Measurements from ENCODE around the gene KLRC1.
"Not testable (repeated sequence)": the region's sequence is repeated elsewhere in the genome, so short reads cannot be mapped to it uniquely, and the experiment has no call there.

KLRC1 gene

GRCh38 chr12:10425938-10426337 lies 27.2 kb downstream of the KLRC1 start:
- H4K20me1 ChIP-seq (ENCODE audit: control insufficient read depth, insufficient read depth, low read depth, low read length); H3K9me2 ChIP-seq (replicated peaks; ENCODE audit: control insufficient read depth, low read length); H3K79me2 ChIP-seq (ENCODE audit: control insufficient read depth, low read length); H3F3A ChIP-seq (ENCODE audit: control insufficient read depth, insufficient read depth); H3K9me3 ChIP-seq (ENCODE audit: control insufficient read depth, insufficient read depth, low read length); H3K27me3 ChIP-seq (ENCODE audit: control insufficient read depth, low read length); H3K27ac ChIP-seq (ENCODE audit: low read depth, low read length); H3K4me1 ChIP-seq (ENCODE audit: control insufficient read depth, low read length); H3K36me3 ChIP-seq (ENCODE audit: control insufficient read depth, low read length); H3K4me2 ChIP-seq (ENCODE audit: low read length); H3K4me3 ChIP-seq (ENCODE audit: low read length): not testable (repeated sequence)

- H3K79me2 ChIP-seq (ENCODE audit: control insufficient read depth, low read length); H3K27ac ChIP-seq (ENCODE audit: low read depth, low read length); H3K4me1 ChIP-seq (ENCODE audit: control insufficient read depth, low read length); H3K4me2 ChIP-seq (ENCODE audit: low read length); H3F3A ChIP-seq (ENCODE audit: control insufficient read depth, insufficient read depth); H3K4me3 ChIP-seq (ENCODE audit: low read length); H3K36me3 ChIP-seq (ENCODE audit: control insufficient read depth, low read length); H3K9me3 ChIP-seq (ENCODE audit: control insufficient read depth, insufficient read depth, low read length); H3K27me3 ChIP-seq (ENCODE audit: control insufficient read depth, low read length); H4K20me1 ChIP-seq (ENCODE audit: control insufficient read depth, insufficient read depth, low read depth, low read length); H3K9me2 ChIP-seq (replicated peaks; ENCODE audit: control insufficient read depth, low read length): not testable (repeated sequence)
Observed at GRCh38 chr12:10424260-10424899, 28.8 kb downstream of the KLRC1 start.

GRCh38 chr12:10422159-10422558 lies 31.0 kb downstream of the KLRC1 start:
- not testable (repeated sequence) for H3F3A ChIP-seq (ENCODE audit: control insufficient read depth, insufficient read depth); H3K4me2 ChIP-seq (ENCODE audit: low read length); H3K27ac ChIP-seq (ENCODE audit: low read depth, low read length); H3K27me3 ChIP-seq (ENCODE audit: control insufficient read depth, low read length); H3K9me3 ChIP-seq (ENCODE audit: control insufficient read depth, insufficient read depth, low read length); H3K4me1 ChIP-seq (ENCODE audit: control insufficient read depth, low read length); H3K9me2 ChIP-seq (replicated peaks; ENCODE audit: control insufficient read depth, low read length); H3K79me2 ChIP-seq (ENCODE audit: control insufficient read depth, low read length); H3K36me3 ChIP-seq (ENCODE audit: control insufficient read depth, low read length); H4K20me1 ChIP-seq (ENCODE audit: control insufficient read depth, insufficient read depth, low read depth, low read length); H3K4me3 ChIP-seq (ENCODE audit: low read length)

- H3K27me3 ChIP-seq (ENCODE audit: control insufficient read depth, low read length); H3K4me1 ChIP-seq (ENCODE audit: control insufficient read depth, low read length); H3K9me2 ChIP-seq (replicated peaks; ENCODE audit: control insufficient read depth, low read length); H3F3A ChIP-seq (ENCODE audit: control insufficient read depth, insufficient read depth); H3K4me2 ChIP-seq (ENCODE audit: low read length); H3K36me3 ChIP-seq (ENCODE audit: control insufficient read depth, low read length); H3K27ac ChIP-seq (ENCODE audit: low read depth, low read length); H3K9me3 ChIP-seq (ENCODE audit: control insufficient read depth, insufficient read depth, low read length); H4K20me1 ChIP-seq (ENCODE audit: control insufficient read depth, insufficient read depth, low read depth, low read length); H3K4me3 ChIP-seq (ENCODE audit: low read length); H3K79me2 ChIP-seq (ENCODE audit: control insufficient read depth, low read length): not testable (repeated sequence)
Observed at GRCh38 chr12:10420334-10420733, 32.8 kb downstream of the KLRC1 start, which contains the start of gene KLRC3. Gene KLRC3, minus strand, starts transcription at chr12:10420595. Its CDS starts 45 bp downstream, at chr12:10420550.

GRCh38 chr12:10409392-10409791 lies 43.8 kb downstream of the KLRC1 start, which contains the start of gene KLRC4:
Gene KLRC4, minus strand, starts transcription at chr12:10409757. Its CDS starts 182 bp downstream, at chr12:10409575.
- no peaks in the 10 kb centered on the region for H3F3A ChIP-seq (ENCODE audit: control insufficient read depth, insufficient read depth)
- H3K9me2 ChIP-seq (replicated peaks; ENCODE audit: control insufficient read depth, low read length), result no peaks in the 10 kb centered on the region
- no peaks in the 10 kb centered on the region for H4K20me1 ChIP-seq (ENCODE audit: control insufficient read depth, insufficient read depth, low read depth, low read length)
- no peak within 1 kb of the TSS for H3K4me3 ChIP-seq (ENCODE audit: low read length)
- H3K4me1 ChIP-seq (ENCODE audit: control insufficient read depth, low read length), result peaks cover 6% of the 10 kb centered on the region
- no peaks in the 10 kb centered on the region for H3K79me2 ChIP-seq (ENCODE audit: control insufficient read depth, low read length)
- no peaks in the 10 kb centered on the region for H3K36me3 ChIP-seq (ENCODE audit: control insufficient read depth, low read length)
- H3K27ac ChIP-seq (ENCODE audit: low read depth, low read length), result no peak within 1 kb of the TSS
- H3K27me3 ChIP-seq (ENCODE audit: control insufficient read depth, low read length), result no peaks in the 10 kb centered on the region
- H3K9me3 ChIP-seq (ENCODE audit: control insufficient read depth, insufficient read depth, low read length), result no peaks in the 10 kb centered on the region
- no peak within 1 kb of the TSS for H3K4me2 ChIP-seq (ENCODE audit: low read length)
- no peak for TF ChIP-seq CTCF (IDR thresholded peaks at IDR 0.05; ENCODE audit: low read depth, low read length, poor library complexity, severe bottlenecking)
- TF ChIP-seq EZH2phosphoT487 (IDR thresholded peaks at IDR 0.05; ENCODE audit: borderline replicate concordance, low read length), result no peak

All from DOHH2 (cell line).